ENCODE data around the gene FAM227A. TPM values are rescaled to one million over a fixed set of nuclear protein-coding genes. Genes with fewer than 3 reads are reported as not detected.
"Not testable (repeated sequence)": the region's sequence is repeated elsewhere in the genome, so short reads cannot be mapped to it uniquely, and the experiment has no call there.

FAM227A gene
- total RNA-seq, 1 donor from 2014 or later, result 1.9 TPM

GRCh38 chr22:38611559-38611958, 44.6 kb downstream of the FAM227A start:
- DNase-seq, result no peak

- no peak for DNase-seq
Measured at GRCh38 chr22:38610234-38610633, 46.0 kb downstream of the FAM227A start.

GRCh38 chr22:38608992-38609750, 47.0 kb downstream of the FAM227A start:
- peak; percentile 11 for DNase-seq

- DNase-seq, result no peak
Measured at GRCh38 chr22:38607680-38608079, 48.5 kb downstream of the FAM227A start.

- no peak for DNase-seq
Measured at GRCh38 chr22:38602166-38602565, 54.0 kb downstream of the FAM227A start.

- no peak for DNase-seq
Measured at GRCh38 chr22:38601221-38601764, 54.9 kb downstream of the FAM227A start.

- no peak for DNase-seq
Measured at GRCh38 chr22:38599466-38599865, 56.7 kb downstream of the FAM227A start.

GRCh38 chr22:38582923-38583322, 73.3 kb downstream of the FAM227A start:
- not testable (repeated sequence) for DNase-seq

- DNase-seq, result no peak
Measured at GRCh38 chr22:38578505-38578904, 77.7 kb downstream of the FAM227A start.

- peak; percentile 81 for DNase-seq
Measured at GRCh38 chr22:38572065-38572464, 84.1 kb downstream of the FAM227A start.

- DNase-seq, result peak; percentile 81
Measured at GRCh38 chr22:38570779-38571364, 85.3 kb downstream of the FAM227A start.

GRCh38 chr22:38569972-38570778, 86.0 kb downstream of the FAM227A start, which contains the start of gene DMC1:
TSS of gene DMC1 (minus strand) at chr22:38570183. CDS start at chr22:38568256, 1,927 bp downstream.
- peak; percentile 98 for DNase-seq

- DNase-seq, result peak; percentile 6
Measured at GRCh38 chr22:38569181-38569971, 86.8 kb downstream of the FAM227A start.

GRCh38 chr22:38567531-38568285, 88.5 kb downstream of the FAM227A start:
- peak; percentile 66 for DNase-seq

GRCh38 chr22:38566726-38567504, 89.3 kb downstream of the FAM227A start:
- peak; percentile 48 for DNase-seq

GRCh38 chr22:38565441-38565840, 90.8 kb downstream of the FAM227A start:
- DNase-seq, result no peak

GRCh38 chr22:38564669-38565068, 91.5 kb downstream of the FAM227A start:
- no peak for DNase-seq

- DNase-seq, result no peak
Measured at GRCh38 chr22:38554281-38554680, 101.9 kb downstream of the FAM227A start.

GRCh38 chr22:38549101-38549894, 106.9 kb downstream of the FAM227A start:
- DNase-seq, result no peak

Data from tongue (tissue), 2 donors.